WTC11 (cell line): ENCODE measurements around the gene TNFRSF14.

ENCODE experiments used
- ATF1 ChIP-seq: sonication (generic); formaldehyde crosslinking; IDR thresholded peaks from 2 replicates; pipeline ENCODE4 v1.8.1; 2023; ENCODE audit warnings: mild to moderate bottlenecking, moderate library complexity, missing genetic modification reagents
- CREM ChIP-seq: sonication (generic); formaldehyde crosslinking; IDR thresholded peaks from 2 replicates; pipeline ENCODE4 v1.8.1; 2022; ENCODE audit warnings: mild to moderate bottlenecking, missing genetic modification reagents, moderate library complexity
- ESRRA ChIP-seq: sonication (generic); formaldehyde crosslinking; IDR thresholded peaks from 2 replicates; pipeline ENCODE4 v1.8.1; 2022; ENCODE audit warnings: mild to moderate bottlenecking, missing genetic modification reagents, borderline replicate concordance
- IRF2 ChIP-seq: sonication (generic); formaldehyde crosslinking; IDR thresholded peaks from 2 replicates; pipeline ENCODE4 v1.8.0; 2022; ENCODE audit warnings: low read depth, missing genetic modification reagents, borderline replicate concordance
- PRDM15 ChIP-seq: sonication (generic); formaldehyde crosslinking; IDR thresholded peaks from 2 replicates; pipeline ENCODE4 v1.8.0; 2022; ENCODE audit warnings: missing genetic modification reagents
- TCF7 ChIP-seq: sonication (generic); formaldehyde crosslinking; IDR thresholded peaks from 2 replicates; pipeline ENCODE4 v1.8.0; 2022; ENCODE audit warnings: mild to moderate bottlenecking, low read depth, missing genetic modification reagents, moderate library complexity
- ZNF138 ChIP-seq: sonication (generic); formaldehyde crosslinking; conservative IDR thresholded peaks from 2 replicates; pipeline ENCODE4 v1.8.1; 2022; ENCODE audit warnings: mild to moderate bottlenecking, moderate library complexity, missing genetic modification reagents
- ZNF219 ChIP-seq: sonication (generic); formaldehyde crosslinking; IDR thresholded peaks from 2 replicates; pipeline ENCODE4 v1.8.0; 2023; ENCODE audit warnings: missing genetic modification reagents, mild to moderate bottlenecking, borderline replicate concordance
- ZNF232 ChIP-seq: sonication (generic); formaldehyde crosslinking; IDR thresholded peaks from 2 replicates; pipeline ENCODE4 v1.8.0; 2022; ENCODE audit warnings: mild to moderate bottlenecking, missing genetic modification reagents
- ZNF416 ChIP-seq: fragments of 250-450 bp; sonication (Bioruptor Pico); IDR thresholded peaks from 2 replicates; pipeline ENCODE4 v1.9.0; 2021; ENCODE audit warnings: mild to moderate bottlenecking, inconsistent platforms
- ZNF425 ChIP-seq: fragments of 250-450 bp; sonication (Bioruptor Pico); conservative IDR thresholded peaks from 2 replicates; pipeline ENCODE4 v1.9.0; 2021; ENCODE audit warnings: mild to moderate bottlenecking
- TF ChIP-seq, protein P1 (sequence below): fragments of 200-600 bp; IDR thresholded peaks from 2 replicates; pipeline ENCODE4 v1.8.0; 2022; ENCODE audit warnings: antibody characterized with exemption
- TF ChIP-seq, protein P2 (sequence below): fragments of 250-450 bp; sonication (Bioruptor Pico); IDR thresholded peaks from 2 replicates; pipeline ENCODE4 v1.9.0; 2021; ENCODE audit warnings: mild to moderate bottlenecking

GRCh38 chr1:2542246-2542915 lies 13.8 kb upstream of the TNFRSF14 start:
- TF ChIP-seq, protein P1, sequence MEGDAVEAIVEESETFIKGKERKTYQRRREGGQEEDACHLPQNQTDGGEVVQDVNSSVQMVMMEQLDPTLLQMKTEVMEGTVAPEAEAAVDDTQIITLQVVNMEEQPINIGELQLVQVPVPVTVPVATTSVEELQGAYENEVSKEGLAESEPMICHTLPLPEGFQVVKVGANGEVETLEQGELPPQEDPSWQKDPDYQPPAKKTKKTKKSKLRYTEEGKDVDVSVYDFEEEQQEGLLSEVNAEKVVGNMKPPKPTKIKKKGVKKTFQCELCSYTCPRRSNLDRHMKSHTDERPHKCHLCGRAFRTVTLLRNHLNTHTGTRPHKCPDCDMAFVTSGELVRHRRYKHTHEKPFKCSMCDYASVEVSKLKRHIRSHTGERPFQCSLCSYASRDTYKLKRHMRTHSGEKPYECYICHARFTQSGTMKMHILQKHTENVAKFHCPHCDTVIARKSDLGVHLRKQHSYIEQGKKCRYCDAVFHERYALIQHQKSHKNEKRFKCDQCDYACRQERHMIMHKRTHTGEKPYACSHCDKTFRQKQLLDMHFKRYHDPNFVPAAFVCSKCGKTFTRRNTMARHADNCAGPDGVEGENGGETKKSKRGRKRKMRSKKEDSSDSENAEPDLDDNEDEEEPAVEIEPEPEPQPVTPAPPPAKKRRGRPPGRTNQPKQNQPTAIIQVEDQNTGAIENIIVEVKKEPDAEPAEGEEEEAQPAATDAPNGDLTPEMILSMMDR, result no peak
- TF ChIP-seq ATF1 (CRISPR knock-in tag) (no peak), ZNF416 (no peak), ZNF232 (no peak), ESRRA (CRISPR knock-in tag) (no peak), IRF2 (CRISPR knock-in tag) (no peak), TCF7 (CRISPR knock-in tag) (no peak), ZNF425 (CRISPR knock-in tag) (no peak), ZNF138 (CRISPR knock-in tag) (no peak), CREM (CRISPR knock-in tag) (no peak), PRDM15 (CRISPR knock-in tag) (no peak), ZNF219 (CRISPR knock-in tag) (no peak)
- TF ChIP-seq, protein P2, sequence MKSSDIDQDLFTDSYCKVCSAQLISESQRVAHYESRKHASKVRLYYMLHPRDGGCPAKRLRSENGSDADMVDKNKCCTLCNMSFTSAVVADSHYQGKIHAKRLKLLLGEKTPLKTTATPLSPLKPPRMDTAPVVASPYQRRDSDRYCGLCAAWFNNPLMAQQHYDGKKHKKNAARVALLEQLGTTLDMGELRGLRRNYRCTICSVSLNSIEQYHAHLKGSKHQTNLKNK (CRISPR knock-in tag), result no peak
